Left cardiac atrium (tissue), 4 donors: ENCODE measurements around the gene ZBTB1. TPM values are rescaled to one million over a fixed set of nuclear protein-coding genes. Genes with fewer than 3 reads are reported as not detected.
"Not testable (repeated sequence)": the region's sequence is repeated elsewhere in the genome, so short reads cannot be mapped to it uniquely, and the experiment has no call there.

Experiments used
- ATAC-seq, 2 donors: fragments of 200-7000 bp; cut with Tn5 transposase; one replicate each; pipeline ENCODE4 v1.9.1; 2020; ENCODE audit warnings: mild to moderate bottlenecking in 2 of 2, moderate library complexity in 2 of 2
- DNase-seq: peaks from one replicate; pipeline ENCODE4 v3.0.0-alpha.2; 2020
- intact Hi-C, 2 donors: fragments of 100-400 bp; cut with DNase I; formaldehyde crosslinking; loops; one replicate each; pipeline versions ENCODE4 v1.14.1 to v1.15.1; 2022 to 2023
- total RNA-seq, 2 donors: library from RNA; stranded (reverse); fragmentation: NEBNext Ultra II Directional; extraction: Animal tissue kit (Norgen Biotek cat#: 25700); gene quantifications; one replicate each; pipeline ENCODE4 v1.2.1, GENCODE V29; 2021
- donor health status: DM: no; HTN: yes; CAD: no.
- donor health status: DM: no; HTN: yes; CAD: no; lungs with severe emphysema.
- donor health status: DM: yes; HTN: yes; CAD: no.
- donor health status: Dilated cardiomyopathy.

ZBTB1 gene
- total RNA-seq, 2 donors from 2014 or later = 23.2 to 23.7 TPM

DNA sequence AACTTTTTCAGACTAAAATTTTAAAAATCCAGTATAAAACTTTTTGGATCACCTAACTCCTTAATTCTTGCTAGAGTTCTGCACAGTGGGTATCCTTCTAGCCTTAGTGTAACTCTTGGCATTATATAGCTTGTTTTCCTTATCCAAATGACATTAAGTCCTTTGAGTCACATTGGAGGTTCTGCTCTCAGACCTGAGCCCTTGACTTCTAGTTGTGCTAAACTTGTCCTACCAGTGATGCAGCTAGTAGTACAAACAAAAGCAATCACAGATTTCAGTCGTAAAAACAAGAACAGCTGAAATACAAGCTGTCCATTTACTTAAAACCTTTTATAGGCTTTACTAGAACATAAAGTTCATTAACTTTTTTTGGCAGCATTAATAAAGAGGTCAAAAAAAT, 10.5 kb downstream of the ZBTB1 start:
- DNase-seq = no peak
- intact Hi-C loops = no loop called here
- no peak for ATAC-seq

DNA sequence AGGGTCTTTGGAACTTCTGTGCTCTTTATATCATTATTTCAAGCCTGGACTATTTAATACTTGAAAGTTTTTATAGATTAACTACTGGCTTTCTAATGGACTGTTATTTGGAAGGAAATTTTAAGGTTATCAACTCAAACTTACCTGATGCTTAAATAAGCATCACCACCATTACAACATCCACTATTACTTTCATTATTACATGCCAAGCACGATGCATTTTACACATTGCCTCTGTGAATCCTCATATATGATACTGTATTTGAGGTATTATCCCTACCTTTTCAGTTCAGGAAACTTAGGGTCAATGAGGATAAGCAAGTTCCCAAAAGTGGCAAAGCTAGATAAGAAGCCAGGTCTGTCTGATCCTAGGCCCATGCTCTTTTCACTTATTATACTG, 12.4 kb downstream of the ZBTB1 start:
- ATAC-seq (no peak), DNase-seq (no peak)
- intact Hi-C loops = no loop called here

GRCh38 chr14:64517667-64518066, 13.1 kb downstream of the ZBTB1 start:
- intact Hi-C loops, DNase-seq, ATAC-seq: not testable (repeated sequence)

DNA sequence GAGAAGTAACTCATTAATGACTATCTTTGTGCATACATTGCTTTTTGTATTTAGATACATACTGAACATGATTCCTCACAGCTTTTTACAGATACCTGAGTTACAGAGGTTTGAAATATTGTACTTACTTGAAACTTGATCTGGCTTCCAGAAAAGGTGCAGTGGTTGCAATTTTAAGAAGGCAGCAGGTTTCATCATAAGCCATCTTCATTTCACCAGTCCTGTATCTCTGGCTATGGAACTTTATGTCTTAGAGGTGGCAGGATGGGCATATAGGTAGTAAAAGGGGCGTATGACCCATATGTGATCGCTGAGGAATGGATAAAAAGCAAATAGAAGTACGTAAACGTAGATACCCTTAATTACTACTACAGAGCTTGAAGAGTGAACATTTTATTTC, 13.7 kb downstream of the ZBTB1 start:
- intact Hi-C loops = no loop called here
- DNase-seq (no peak), ATAC-seq (no peak)

DNA sequence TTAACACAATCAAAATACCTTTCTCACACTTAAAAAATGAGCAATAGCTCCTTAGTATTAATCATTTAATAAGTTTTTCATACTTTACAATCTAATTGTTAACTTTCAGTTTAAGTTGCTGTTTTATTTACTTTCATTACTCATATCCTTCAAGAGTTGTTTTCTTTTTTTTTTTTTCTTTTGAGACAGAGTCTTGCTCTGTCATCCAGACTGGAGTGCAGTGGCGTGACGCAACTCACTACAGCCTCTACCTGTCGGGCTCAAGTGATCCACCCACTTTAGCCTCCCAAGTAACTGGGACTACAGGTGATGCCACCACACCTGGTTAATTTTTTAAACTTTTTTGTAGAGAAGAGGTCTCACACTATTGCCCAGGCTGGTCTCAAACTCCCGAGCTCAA, 16.1 kb downstream of the ZBTB1 start:
- ATAC-seq = no peak
- DNase-seq = no peak
- intact Hi-C loops = no loop called here

DNA sequence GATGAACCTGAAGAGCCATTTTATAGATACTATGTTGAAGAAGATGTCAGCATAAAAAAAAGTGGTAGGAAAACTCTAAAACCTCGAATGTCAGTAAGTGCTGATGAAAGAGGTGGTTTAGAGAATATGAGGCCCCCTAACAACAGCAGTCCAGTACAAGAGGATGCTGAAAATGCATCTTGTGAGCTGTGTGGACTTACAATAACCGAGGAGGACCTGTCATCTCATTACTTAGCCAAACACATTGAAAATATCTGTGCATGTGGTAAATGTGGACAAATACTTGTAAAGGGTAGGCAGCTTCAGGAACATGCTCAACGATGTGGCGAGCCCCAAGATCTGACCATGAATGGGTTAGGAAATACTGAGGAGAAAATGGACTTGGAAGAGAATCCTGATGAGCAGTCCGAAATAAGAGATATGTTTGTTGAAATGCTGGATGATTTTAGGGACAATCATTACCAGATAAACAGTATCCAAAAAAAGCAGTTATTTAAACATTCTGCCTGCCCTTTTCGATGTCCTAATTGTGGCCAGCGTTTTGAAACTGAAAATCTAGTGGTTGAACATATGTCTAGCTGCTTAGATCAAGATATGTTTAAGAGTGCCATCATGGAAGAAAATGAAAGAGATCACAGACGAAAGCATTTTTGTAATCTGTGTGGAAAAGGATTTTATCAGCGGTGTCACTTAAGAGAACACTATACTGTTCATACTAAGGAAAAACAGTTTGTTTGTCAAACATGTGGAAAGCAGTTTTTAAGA, 18.2 kb downstream of the ZBTB1 start:
- DNase-seq (no peak), ATAC-seq (no peak)
- intact Hi-C loops = no loop called here

GRCh38 chr14:64525354-64525753, 20.8 kb downstream of the ZBTB1 start:
- intact Hi-C loops = no loop called here
- ATAC-seq = no peak
- DNase-seq = no peak

GRCh38 chr14:64531567-64531966, 27.0 kb downstream of the ZBTB1 start:
- intact Hi-C loops = loop anchor here in 1 of 2 donors (10.0 kb wide), 1 partner anchor 103 kb away; no protein-coding TSS in a partner anchor
- no peak for DNase-seq
- ATAC-seq = no peak

GRCh38 chr14:64536488-64537245, 32.1 kb downstream of the ZBTB1 start:
- intact Hi-C loops = loop anchor here in 1 of 2 donors (10.0 kb wide), 1 partner anchor 98 kb away; no protein-coding TSS in a partner anchor
- no peak for DNase-seq
- ATAC-seq = no peak

- ATAC-seq (peak; percentile 96 to 98), DNase-seq (peak; percentile 99)
- intact Hi-C loops = loop anchor here in 1 of 2 donors (5.0 kb wide), 1 partner anchor 97 kb away; no protein-coding TSS in a partner anchor
These were observed 35.9 kb downstream of the ZBTB1 start, which contains the start of gene HSPA2 for GRCh38 chr14:64540208-64541202. Gene HSPA2, plus strand, starts transcription at chr14:64540741. Its CDS starts 109 bp downstream, at chr14:64540850.

DNA sequence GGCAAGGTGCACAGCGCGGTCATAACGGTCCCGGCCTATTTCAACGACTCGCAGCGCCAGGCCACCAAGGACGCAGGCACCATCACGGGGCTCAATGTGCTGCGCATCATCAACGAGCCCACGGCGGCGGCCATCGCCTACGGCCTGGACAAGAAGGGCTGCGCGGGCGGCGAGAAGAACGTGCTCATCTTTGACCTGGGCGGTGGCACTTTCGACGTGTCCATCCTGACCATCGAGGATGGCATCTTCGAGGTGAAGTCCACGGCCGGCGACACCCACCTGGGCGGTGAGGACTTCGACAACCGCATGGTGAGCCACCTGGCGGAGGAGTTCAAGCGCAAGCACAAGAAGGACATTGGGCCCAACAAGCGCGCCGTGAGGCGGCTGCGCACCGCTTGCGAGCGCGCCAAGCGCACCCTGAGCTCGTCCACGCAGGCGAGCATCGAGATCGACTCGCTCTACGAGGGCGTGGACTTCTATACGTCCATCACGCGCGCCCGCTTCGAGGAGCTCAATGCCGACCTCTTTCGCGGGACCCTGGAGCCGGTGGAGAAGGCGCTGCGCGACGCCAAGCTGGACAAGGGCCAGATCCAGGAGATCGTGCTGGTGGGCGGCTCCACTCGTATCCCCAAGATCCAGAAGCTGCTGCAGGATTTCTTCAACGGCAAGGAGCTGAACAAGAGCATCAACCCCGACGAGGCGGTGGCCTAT, 36.8 kb downstream of the ZBTB1 start:
- intact Hi-C loops = loop anchor here in 1 of 2 donors (5.0 kb wide), 1 partner anchor 96 kb away; no protein-coding TSS in a partner anchor
- ATAC-seq (no peak), DNase-seq (peak; percentile 36)

DNA sequence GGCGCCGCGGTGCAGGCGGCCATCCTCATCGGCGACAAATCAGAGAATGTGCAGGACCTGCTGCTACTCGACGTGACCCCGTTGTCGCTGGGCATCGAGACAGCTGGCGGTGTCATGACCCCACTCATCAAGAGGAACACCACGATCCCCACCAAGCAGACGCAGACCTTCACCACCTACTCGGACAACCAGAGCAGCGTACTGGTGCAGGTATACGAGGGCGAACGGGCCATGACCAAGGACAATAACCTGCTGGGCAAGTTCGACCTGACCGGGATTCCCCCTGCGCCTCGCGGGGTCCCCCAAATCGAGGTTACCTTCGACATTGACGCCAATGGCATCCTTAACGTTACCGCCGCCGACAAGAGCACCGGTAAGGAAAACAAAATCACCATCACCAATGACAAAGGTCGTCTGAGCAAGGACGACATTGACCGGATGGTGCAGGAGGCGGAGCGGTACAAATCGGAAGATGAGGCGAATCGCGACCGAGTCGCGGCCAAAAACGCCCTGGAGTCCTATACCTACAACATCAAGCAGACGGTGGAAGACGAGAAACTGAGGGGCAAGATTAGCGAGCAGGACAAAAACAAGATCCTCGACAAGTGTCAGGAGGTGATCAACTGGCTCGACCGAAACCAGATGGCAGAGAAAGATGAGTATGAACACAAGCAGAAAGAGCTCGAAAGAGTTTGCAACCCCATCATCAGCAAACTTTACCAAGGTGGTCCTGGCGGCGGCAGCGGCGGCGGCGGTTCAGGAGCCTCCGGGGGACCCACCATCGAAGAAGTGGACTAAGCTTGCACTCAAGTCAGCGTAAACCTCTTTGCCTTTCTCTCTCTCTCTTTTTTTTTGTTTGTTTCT, 37.6 kb downstream of the ZBTB1 start:
- DNase-seq (no peak), ATAC-seq (no peak)
- intact Hi-C loops = loop anchor here in 1 of 2 donors (5.0 kb wide), 1 partner anchor 95 kb away; no protein-coding TSS in a partner anchor

- DNase-seq (no peak), ATAC-seq (no peak)
- intact Hi-C loops = loop anchor here in 1 of 2 donors (5.0 kb wide), 1 partner anchor 94 kb away; no protein-coding TSS in a partner anchor
These were observed 38.2 kb downstream of the ZBTB1 start for GRCh38 chr14:64542836-64543201.

DNA sequence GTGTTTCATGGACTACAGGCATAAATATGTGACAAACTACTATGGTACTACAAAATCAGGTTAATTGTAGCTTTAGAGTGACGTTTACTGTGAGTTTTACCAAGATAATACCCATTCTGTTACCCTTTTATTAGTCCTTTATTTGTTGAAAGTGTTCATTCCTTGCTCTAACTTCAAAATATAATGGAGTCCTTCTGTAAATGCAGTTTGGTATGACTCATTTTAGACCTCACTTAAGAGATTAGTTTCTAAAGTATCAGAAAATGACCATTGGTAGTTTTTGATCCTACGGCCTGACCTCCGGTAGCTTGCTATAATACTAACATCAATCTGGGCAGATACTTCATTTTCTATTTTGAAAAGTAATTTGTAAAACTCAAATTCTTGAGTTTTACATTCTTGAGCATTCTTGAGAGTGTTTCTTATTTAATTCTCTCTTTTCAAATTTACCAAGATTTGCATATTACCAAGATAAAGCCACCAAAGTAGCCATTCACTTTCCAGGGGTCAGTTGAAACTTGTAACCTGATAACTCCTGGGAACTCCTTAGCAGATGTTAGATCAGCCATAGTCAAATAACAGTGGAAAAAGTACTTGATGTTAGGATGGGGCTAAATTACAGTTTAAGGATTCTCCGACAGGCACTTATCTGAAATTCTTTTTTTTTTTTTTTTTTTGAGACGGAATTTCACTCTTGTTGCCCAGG, 40.2 kb downstream of the ZBTB1 start:
- no peak for DNase-seq
- intact Hi-C loops = loop anchor here in 1 of 2 donors (5.0 kb wide), 1 partner anchor 93 kb away; no protein-coding TSS in a partner anchor
- no peak for ATAC-seq

GRCh38 chr14:64549016-64549415, 44.4 kb downstream of the ZBTB1 start:
- DNase-seq = no peak
- ATAC-seq = no peak
- intact Hi-C loops = no loop called here

- DNase-seq (peak; percentile 70), ATAC-seq (peak; percentile 93 to 97)
- intact Hi-C loops = no loop called here
These were observed 45.4 kb downstream of the ZBTB1 start, which contains the start of gene PPP1R36 for GRCh38 chr14:64549791-64550620. Gene PPP1R36, plus strand, starts transcription at chr14:64549961. Its CDS starts 37 bp downstream, at chr14:64549998.
